Stimulated activated memory B cell treated with anti-CD40 and anti-IgM and Interleukin-4, amounts not matched to agents 10 μg/mL and 1 μg/mL and 100 μg/mL, for 72 hours (primary cell): ENCODE measurements around the gene ARMC2.
"Not testable (repeated sequence)": the region's sequence is repeated elsewhere in the genome, so short reads cannot be mapped to it uniquely, and the experiment has no call there.

ENCODE experiments used
- ATAC-seq: fragments of 150-1000 bp; cut with Tn5 transposase; 2 replicates; pipeline ENCODE4 v1.10.0; 2021
- H3K27ac Mint-ChIP-seq: one replicate; pipeline ENCODE4 v1.8.0; 2022; ENCODE audit warnings: mild to moderate bottlenecking, mixed read lengths
- H3K27me3 Mint-ChIP-seq: one replicate; pipeline ENCODE4 v1.8.0; 2022; ENCODE audit warnings: mixed read lengths
- H3K36me3 Mint-ChIP-seq: one replicate; pipeline ENCODE4 v1.8.0; 2022; ENCODE audit warnings: mixed read lengths
- H3K4me1 Mint-ChIP-seq: one replicate; pipeline ENCODE4 v1.8.0; 2022; ENCODE audit warnings: mixed read lengths
- H3K4me3 Mint-ChIP-seq: one replicate; pipeline ENCODE4 v1.8.0; 2022; ENCODE audit warnings: mild to moderate bottlenecking, moderate library complexity, mixed read lengths
- H3K9me3 Mint-ChIP-seq: one replicate; pipeline ENCODE4 v1.8.0; 2022; ENCODE audit warnings: mixed read lengths

Gene ARMC2

DNA sequence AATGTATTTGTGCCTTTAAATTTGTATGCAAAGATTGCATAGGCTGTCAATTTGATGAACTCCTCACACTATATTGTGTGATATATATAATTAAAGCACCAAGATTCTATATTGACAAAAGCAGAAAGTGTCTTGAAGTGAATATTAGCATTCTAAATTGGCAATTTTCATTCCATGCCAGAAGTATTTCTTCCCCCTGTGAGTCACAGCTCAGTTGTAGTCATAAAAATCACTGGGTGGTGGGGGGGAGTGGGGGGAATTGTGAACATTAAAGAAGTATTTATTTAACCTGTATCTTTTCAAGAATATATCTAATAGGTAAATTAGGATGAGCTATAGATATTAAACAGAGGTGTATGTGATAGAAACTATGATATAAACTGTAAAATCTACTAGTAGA lies 3.1 kb upstream of the ARMC2 start:
- Mint-ChIP-seq H3K27me3 (peaks cover 13% of the 10 kb centered on the region), H3K4me3 (no peak overlapping the region), H3K36me3 (no peaks in the 10 kb centered on the region), H3K4me1 (peaks cover 22% of the 10 kb centered on the region), H3K9me3 (no peaks in the 10 kb centered on the region), H3K27ac (no peak overlapping the region)
- no peak for ATAC-seq

- no peak overlapping the region for H3K27ac Mint-ChIP-seq
- peaks cover 22% of the 10 kb centered on the region for H3K4me1 Mint-ChIP-seq
Observed at GRCh38 chr6:108846101-108846500, 2.1 kb upstream of the ARMC2 start.

GRCh38 chr6:108846628-108847027 lies 1.6 kb upstream of the ARMC2 start:
- no peak for ATAC-seq
- peaks cover 5% of the 10 kb centered on the region for H3K27me3 Mint-ChIP-seq
- no peak overlapping the region for H3K4me3 Mint-ChIP-seq
- H3K27ac Mint-ChIP-seq: no peak overlapping the region
- H3K9me3 Mint-ChIP-seq: no peaks in the 10 kb centered on the region
- H3K36me3 Mint-ChIP-seq: no peaks in the 10 kb centered on the region
- H3K4me1 Mint-ChIP-seq: peaks cover 16% of the 10 kb centered on the region

More at GRCh38 chr6:108846101-108846500, 2.1 kb upstream of the ARMC2 start:
- no peaks in the 10 kb centered on the region for H3K9me3 Mint-ChIP-seq
- peaks cover 11% of the 10 kb centered on the region for H3K27me3 Mint-ChIP-seq
- no peak overlapping the region for H3K4me3 Mint-ChIP-seq
- no peak for ATAC-seq
- no peaks in the 10 kb centered on the region for H3K36me3 Mint-ChIP-seq

GRCh38 chr6:108847738-108848115 lies 495 bp upstream of the ARMC2 start:
- Mint-ChIP-seq H3K36me3 (no peaks in the 10 kb centered on the region), H3K27me3 (no peaks in the 10 kb centered on the region), H3K27ac (peak overlapping the region; percentile 75), H3K4me3 (peak overlapping the region; percentile 83), H3K9me3 (no peaks in the 10 kb centered on the region), H3K4me1 (peaks cover 15% of the 10 kb centered on the region)
- ATAC-seq: no peak

DNA sequence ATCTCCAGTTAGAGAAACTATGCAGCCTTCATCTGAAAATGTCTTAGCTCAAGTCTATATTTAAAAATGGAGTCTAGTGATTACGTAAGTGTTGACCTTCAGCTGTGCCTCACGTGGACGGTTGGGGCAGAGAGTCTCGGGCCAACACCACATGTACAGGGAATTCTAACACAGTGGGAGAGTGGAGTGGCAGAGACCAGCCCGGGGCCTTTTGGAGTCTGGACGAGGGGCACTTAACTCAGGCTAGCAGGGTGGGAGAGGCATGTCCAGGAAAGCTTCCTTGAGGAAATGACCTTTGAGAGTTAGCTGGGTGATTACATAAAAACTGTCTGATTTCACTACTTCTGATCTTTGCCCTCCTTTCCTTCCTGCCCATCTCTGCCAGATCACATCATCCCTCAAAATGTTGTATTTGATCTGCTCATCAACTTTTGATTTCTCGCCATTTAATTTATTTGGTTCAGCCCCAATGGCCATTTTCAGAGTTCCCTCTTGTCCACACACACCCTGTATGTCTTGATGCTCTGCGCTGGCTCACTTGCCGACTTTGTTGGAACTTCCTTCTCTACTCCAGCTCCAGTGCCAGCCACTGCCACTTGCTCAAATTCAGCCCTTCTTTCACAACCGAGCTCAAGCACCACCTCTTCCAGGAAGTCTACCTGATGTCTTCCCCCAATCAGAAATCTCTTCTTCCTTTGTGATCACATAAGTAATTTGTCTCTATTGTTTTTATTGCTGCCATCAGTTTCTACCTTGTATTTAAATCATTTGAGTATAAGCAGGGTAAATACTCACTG lies 2.6 kb downstream of the ARMC2 start:
- ATAC-seq: no peak
- Mint-ChIP-seq H3K27me3 (no peaks in the 10 kb centered on the region), H3K9me3 (no peaks in the 10 kb centered on the region), H3K4me3 (no peak overlapping the region), H3K27ac (no peak overlapping the region), H3K36me3 (peaks cover 13% of the 10 kb centered on the region), H3K4me1 (peaks cover 15% of the 10 kb centered on the region)

DNA sequence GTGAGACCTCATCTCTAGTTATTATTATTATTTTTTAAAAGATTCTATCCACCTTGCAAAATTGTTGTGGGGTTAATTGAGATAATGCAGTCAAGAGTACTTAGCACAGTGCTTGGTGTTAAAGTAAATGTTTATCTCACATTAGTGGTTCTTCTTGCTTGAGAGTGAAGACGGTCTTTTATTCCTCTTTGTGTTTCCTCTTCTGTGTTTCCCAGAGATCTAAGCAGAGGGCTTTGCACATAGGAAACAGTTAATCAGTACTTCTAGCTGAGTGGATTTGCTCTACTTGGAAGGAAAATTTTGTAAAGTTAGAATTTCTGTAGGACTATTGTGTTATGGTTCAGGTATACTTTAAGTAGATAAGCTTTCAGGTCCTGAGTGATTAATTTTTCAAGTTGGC lies 3.5 kb downstream of the ARMC2 start:
- Mint-ChIP-seq H3K9me3 (peaks cover 2% of the 10 kb centered on the region), H3K4me3 (no peak overlapping the region), H3K27ac (no peak overlapping the region), H3K36me3 (peaks cover 22% of the 10 kb centered on the region), H3K27me3 (no peaks in the 10 kb centered on the region), H3K4me1 (peaks cover 15% of the 10 kb centered on the region)
- no peak for ATAC-seq

GRCh38 chr6:108853077-108853476 lies 4.9 kb downstream of the ARMC2 start:
- Mint-ChIP-seq H3K4me3 (no peak overlapping the region), H3K4me1 (peaks cover 8% of the 10 kb centered on the region), H3K27ac (no peak overlapping the region), H3K9me3 (peaks cover 3% of the 10 kb centered on the region), H3K36me3 (peaks cover 34% of the 10 kb centered on the region), H3K27me3 (no peaks in the 10 kb centered on the region)
- ATAC-seq: no peak

DNA sequence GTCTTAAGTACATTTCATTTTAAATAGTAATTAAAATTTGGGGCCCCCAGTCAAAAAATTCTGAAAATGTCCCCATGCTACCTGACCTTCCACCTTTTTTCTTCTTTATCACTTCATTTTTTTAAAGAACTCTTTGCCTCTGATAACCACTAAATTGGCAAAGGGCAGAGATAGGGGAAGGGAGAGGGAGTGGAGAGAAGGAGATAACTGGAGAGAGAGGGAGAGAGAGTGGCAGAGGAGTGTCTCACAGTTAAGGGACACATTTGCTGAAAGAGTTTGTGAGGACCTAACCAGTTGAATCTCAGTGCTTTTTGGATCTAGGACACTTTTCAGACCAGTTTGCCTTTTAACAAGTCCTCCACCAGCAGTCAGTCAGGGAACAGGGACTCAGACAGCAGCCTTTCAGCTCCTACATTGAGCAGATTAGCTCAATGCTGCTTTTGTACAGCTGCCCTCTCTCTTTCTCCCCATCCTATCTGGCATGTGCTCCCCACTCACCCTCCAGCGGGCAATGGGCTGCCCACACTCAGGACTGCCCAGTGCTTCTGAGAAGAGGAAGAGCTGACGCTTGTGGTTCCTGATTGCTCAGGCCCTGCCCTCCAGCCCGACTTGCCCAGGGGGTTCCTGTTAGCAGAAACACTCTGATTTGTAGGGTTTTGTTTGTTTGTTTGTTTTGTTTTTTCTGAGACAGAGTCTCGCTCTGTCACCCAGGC lies 14.4 kb downstream of the ARMC2 start:
- H3K4me3 Mint-ChIP-seq: no peak overlapping the region
- H3K9me3 Mint-ChIP-seq: no peaks in the 10 kb centered on the region
- H3K27me3 Mint-ChIP-seq: no peaks in the 10 kb centered on the region
- ATAC-seq: no peak
- no peak overlapping the region for H3K27ac Mint-ChIP-seq
- peaks cover 48% of the 10 kb centered on the region for H3K36me3 Mint-ChIP-seq
- no peaks in the 10 kb centered on the region for H3K4me1 Mint-ChIP-seq

DNA sequence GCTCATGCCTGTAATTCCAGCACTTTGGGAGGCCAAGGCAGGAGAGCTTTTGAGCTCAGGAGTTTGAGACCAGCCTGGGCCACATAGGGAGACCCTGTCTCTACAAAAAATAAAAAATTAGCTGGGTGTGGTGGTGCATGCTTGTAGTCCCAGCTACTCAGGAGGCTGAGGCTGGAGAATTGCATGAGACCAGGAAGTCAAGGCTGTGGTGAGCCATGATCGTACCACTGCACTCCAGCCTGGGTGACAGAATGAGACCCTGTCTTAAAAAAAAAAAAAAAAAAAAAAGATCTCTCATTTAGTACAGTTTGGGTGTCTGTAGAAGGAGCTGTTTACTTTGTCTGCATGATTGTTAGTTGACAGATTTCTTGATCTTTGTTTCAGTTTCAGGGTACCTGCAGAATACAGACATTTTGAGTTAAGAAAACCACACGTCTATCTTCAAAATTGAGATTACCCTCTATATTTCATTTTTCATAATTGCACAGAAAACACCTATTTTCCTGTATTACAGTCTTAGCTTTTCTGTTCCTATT lies 17.6 kb downstream of the ARMC2 start:
- not testable (repeated sequence) for H3K4me3 Mint-ChIP-seq, H3K27ac Mint-ChIP-seq, ATAC-seq

DNA sequence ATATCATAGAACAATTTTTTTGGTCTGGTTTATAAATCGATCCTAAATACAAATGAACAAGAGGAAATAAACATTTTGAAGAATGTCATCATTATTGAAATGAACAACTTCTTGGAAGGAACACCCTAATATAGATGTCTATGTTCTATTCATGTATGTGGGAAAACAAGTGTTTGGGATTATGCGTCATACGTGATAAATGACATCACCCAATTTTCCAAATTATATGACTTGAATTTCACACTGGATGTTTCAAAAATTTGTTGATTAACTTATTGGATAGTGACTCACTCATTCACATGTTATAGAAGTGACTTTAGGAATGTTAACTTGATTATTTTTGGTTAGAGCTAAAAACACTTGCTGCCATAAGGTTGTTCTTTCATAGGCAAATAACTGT lies 18.6 kb downstream of the ARMC2 start:
- ATAC-seq: no peak
- Mint-ChIP-seq H3K27ac (no peak overlapping the region), H3K9me3 (no peaks in the 10 kb centered on the region), H3K4me3 (no peak overlapping the region), H3K4me1 (peaks cover 11% of the 10 kb centered on the region), H3K36me3 (peaks cover 26% of the 10 kb centered on the region), H3K27me3 (no peaks in the 10 kb centered on the region)

More for the DNA sequence above, 17.6 kb downstream of the ARMC2 start:
- H3K36me3 Mint-ChIP-seq: peaks cover 31% of the 10 kb centered on the region
- H3K27me3 Mint-ChIP-seq, H3K4me1 Mint-ChIP-seq, H3K9me3 Mint-ChIP-seq: not testable (repeated sequence)

DNA sequence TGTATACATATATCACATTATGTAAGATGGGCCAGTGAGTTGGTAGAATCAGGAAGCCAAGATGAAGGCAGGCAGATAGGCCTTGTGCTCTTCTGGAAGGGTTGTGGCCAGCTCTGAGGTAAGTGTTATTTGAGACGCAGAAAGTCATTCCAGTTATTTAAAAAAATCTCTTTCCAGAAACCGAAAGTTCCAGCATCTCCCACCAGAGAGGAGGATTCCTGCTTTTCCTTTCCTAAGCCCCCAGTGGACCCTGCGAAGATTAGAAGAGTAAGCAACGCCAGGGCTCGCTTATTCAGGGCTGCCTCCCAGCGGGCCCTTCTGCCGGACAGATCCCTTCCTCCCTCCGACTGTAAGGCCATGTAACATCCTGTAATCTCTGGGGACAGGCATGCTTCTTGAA lies 20.4 kb downstream of the ARMC2 start:
- Mint-ChIP-seq H3K4me1 (peaks cover 22% of the 10 kb centered on the region), H3K27ac (no peak overlapping the region), H3K27me3 (no peaks in the 10 kb centered on the region), H3K4me3 (no peak overlapping the region), H3K9me3 (no peaks in the 10 kb centered on the region), H3K36me3 (peaks cover 13% of the 10 kb centered on the region)
- no peak for ATAC-seq

DNA sequence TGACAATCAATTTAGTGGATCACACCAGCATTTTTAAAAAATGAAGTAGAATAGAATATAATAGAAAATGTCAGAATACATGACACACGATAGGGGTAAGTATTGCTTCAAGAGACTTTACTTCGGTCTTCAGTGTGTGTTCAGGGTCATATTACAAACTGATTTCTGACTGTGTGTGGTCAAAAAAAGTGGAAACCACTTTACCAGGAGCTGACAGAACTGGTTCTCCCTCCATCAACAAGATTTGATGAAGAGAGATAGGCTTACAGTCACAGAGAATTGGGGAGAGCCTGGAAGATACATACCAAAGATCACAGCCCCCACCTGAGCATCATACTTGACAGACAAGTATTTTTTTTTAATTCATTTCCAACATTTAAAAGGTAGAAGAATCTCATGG lies 21.7 kb downstream of the ARMC2 start:
- no peak overlapping the region for H3K4me3 Mint-ChIP-seq
- no peaks in the 10 kb centered on the region for H3K9me3 Mint-ChIP-seq
- ATAC-seq: no peak
- no peaks in the 10 kb centered on the region for H3K27me3 Mint-ChIP-seq
- H3K36me3 Mint-ChIP-seq: peaks cover 7% of the 10 kb centered on the region
- peaks cover 31% of the 10 kb centered on the region for H3K4me1 Mint-ChIP-seq
- H3K27ac Mint-ChIP-seq: peak overlapping the region; percentile 67

GRCh38 chr6:108870357-108870756 lies 22.1 kb downstream of the ARMC2 start:
- Mint-ChIP-seq H3K36me3 (peaks cover 7% of the 10 kb centered on the region), H3K4me3 (no peak overlapping the region), H3K27me3 (no peaks in the 10 kb centered on the region), H3K27ac (peak overlapping the region; percentile 67), H3K4me1 (peaks cover 36% of the 10 kb centered on the region), H3K9me3 (no peaks in the 10 kb centered on the region)
- ATAC-seq: no peak

- ATAC-seq: peak; percentile 24
- no peaks in the 10 kb centered on the region for H3K9me3 Mint-ChIP-seq
- H3K27ac Mint-ChIP-seq: peak overlapping the region; percentile 67
- no peak overlapping the region for H3K4me3 Mint-ChIP-seq
- no peaks in the 10 kb centered on the region for H3K27me3 Mint-ChIP-seq
- peaks cover 7% of the 10 kb centered on the region for H3K36me3 Mint-ChIP-seq
- H3K4me1 Mint-ChIP-seq: peaks cover 39% of the 10 kb centered on the region
Observed at GRCh38 chr6:108872141-108872557, 23.9 kb downstream of the ARMC2 start.

DNA sequence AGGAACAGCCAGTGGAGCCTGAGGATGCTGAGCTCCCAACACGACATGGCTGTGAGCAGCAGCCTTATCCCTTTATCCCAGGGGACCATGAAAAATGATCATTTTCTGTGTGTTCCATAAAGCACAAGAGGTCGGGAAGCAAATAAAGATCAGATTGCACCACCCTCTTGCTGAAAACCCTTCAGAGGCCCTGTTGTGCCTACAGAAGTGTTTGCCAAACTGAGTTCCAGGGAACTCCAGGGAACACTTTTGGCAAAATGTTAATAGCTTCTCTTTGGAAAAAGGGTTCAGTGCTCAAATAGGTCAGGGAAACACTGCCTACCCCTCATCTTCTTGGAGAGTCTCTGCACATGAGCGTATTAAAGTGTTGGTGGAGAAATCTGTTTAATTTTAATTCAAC lies 24.4 kb downstream of the ARMC2 start:
- peak overlapping the region; percentile 67 for H3K27ac Mint-ChIP-seq
- peaks cover 7% of the 10 kb centered on the region for H3K36me3 Mint-ChIP-seq
- peaks cover 39% of the 10 kb centered on the region for H3K4me1 Mint-ChIP-seq
- no peak overlapping the region for H3K4me3 Mint-ChIP-seq
- no peaks in the 10 kb centered on the region for H3K27me3 Mint-ChIP-seq
- no peak for ATAC-seq
- H3K9me3 Mint-ChIP-seq: no peaks in the 10 kb centered on the region

GRCh38 chr6:108873251-108873650 lies 25.0 kb downstream of the ARMC2 start:
- H3K36me3 Mint-ChIP-seq: peaks cover 11% of the 10 kb centered on the region
- no peak overlapping the region for H3K4me3 Mint-ChIP-seq
- no peak for ATAC-seq
- peaks cover 39% of the 10 kb centered on the region for H3K4me1 Mint-ChIP-seq
- H3K27me3 Mint-ChIP-seq: no peaks in the 10 kb centered on the region
- peak overlapping the region; percentile 50 for H3K27ac Mint-ChIP-seq
- H3K9me3 Mint-ChIP-seq: no peaks in the 10 kb centered on the region
